Testis (tissue), 2 donors: ENCODE results near the gene GJA9.

Experiments
- CTCF ChIP-seq, 3 experiments: fragments of 450-650 bp in 2 of 3; fragments of 200-600 bp in 1 of 3; sonication (generic) in 1 of 3; IDR thresholded peaks; one replicate each; pipeline ENCODE4 v1.5.1; 2016 to 2019; ENCODE audit warnings: antibody characterized with exemption in 3 of 3, mild to moderate bottlenecking in 2 of 3, moderate library complexity in 1 of 3
- POLR2A ChIP-seq: fragments of 450-650 bp; IDR thresholded peaks from one replicate; pipeline ENCODE4 v1.6.1; 2017; ENCODE audit warnings: antibody characterized with exemption, mild to moderate bottlenecking, moderate library complexity

GRCh38 chr1:38831731-38832369 lies 49.5 kb downstream of the GJA9 start:
- TF ChIP-seq CTCF (IDR thresholded peaks at IDR 0.05) (no peak), POLR2A (no peak)
